Activated effector memory CD4-positive, alpha-beta T cell treated with anti-CD3 and anti-CD28 coated beads, Interleukin-2, amount 50 U/mL, for 16 hours (primary cell): Measurements from ENCODE around the gene LONRF2.

Source experiments
- DNase-seq: peaks from one replicate; pipeline ENCODE4 v3.0.0-alpha.2; 2020

LONRF2 gene

DNA sequence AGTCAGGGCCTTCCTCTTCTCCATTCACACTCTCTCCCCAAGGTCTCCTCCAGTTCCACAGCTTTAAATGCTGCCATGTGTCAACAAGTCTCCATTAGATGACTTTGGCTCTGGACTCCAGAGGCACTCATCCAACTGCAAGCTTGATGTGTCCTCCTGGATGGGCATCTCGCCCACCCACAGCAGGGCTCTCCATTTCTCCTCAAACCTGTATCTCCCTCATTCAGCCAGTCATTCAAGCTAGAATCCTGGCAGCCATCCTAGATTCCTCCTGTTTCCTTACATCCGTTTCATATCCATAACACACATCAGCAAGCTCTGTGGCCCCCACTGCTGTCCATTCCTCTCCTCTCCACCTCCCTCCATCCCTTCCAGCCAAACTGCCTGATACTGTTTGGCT is 91.5 kb downstream of the LONRF2 start:
- DNase-seq: no peak

DNA sequence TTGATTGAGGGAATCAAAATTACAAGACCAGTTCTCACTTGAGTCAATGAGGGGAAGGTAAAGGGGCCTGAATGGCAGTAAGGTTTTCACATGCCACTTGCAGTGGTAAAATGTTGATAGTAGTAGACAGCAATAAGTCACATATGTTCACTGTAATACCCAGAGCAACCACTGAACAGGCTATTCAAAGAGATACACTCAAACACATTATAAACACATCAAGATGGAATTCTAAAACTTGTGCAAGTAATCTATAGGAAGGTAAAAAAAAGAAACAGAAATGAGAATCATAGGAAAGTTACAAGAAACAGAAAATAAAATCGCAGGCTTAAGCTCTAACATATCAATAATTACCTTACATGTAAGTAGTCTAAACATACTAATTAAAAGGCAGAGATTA is 93.3 kb downstream of the LONRF2 start:
- no peak for DNase-seq

DNA sequence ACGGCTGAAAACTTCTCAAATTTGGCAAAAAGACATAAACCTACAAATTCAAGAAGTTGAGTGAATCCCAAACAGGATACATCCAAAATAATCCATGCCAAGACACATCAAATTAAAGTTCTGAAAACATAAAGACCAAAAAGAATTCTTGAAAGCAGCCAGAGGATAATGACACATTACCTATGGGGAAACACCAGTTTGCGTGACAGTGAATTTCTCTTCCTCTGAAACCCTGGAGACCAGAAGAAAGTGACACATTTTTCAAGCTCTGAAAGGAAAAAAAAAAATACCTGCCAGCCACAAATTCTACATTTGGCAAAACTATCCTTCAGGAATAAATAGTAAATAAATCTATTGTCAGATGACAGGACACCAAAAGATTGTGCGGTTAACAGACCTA is 93.9 kb downstream of the LONRF2 start:
- DNase-seq: no peak

DNA sequence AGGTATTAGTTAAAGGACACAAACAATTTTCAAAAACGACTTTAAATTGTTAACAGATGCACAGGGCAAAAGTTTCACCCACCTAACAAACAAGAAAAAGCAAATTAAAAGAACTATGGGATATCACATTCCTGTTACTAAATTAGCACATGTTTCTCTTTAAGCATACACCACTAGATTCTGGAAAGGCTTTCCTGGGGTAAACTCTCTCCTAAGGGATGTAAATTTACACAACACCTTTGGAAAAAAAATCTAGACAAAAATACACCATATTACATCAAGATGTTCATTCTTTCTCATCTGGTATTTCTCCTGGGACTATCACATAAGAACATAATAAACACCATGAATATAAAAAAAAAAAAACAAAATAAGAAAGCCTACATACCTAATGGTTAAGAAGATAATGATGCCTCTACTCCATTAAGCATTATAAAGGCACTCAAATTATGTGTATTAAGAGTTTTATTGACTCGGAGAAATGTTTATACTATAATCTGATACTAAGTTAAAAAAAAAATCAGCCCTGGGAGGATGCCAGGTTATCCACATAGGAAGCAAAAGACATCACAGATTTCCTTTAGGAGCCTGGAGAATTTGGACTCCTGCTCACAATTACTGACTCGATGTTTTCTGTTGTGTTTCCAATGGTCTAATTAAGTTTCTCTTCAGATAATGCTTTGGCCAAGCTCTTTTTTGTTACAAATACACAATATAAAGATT is 97.2 kb downstream of the LONRF2 start:
- DNase-seq: no peak

DNA sequence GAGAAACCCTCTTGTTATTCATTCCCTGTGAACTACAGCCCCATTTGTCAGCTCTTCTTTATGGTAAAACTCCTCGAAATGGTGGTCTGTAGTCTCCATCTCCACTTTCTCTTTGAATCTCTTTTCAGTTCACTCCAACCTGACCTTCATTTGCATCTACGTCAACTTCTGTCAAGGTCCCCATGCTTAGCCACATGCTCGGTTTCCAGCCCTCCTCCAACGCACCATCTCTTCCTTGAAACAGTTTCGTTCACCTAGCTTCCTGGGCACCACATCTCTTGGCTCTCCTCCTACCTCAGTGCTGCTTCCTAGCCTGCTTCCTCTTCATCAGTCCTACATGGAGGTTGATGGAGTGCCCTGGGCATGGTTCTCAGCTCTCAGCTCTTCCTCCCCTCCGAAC is 98.8 kb downstream of the LONRF2 start:
- no peak for DNase-seq
